Measurements from ENCODE around the gene XXYLT1. TPM values are rescaled to one million over a fixed set of nuclear protein-coding genes. Genes with fewer than 3 reads are reported as not detected.

XXYLT1 gene
- total RNA-seq, 6 experiments from 2014 or later: 1.7 to 6.5 (median 2.1) TPM

- no peaks in the 10 kb centered on the region for H3K27me3 ChIP-seq
- intact Hi-C loops (cut with DNase I): loop anchor here in 1 of 2 donors (10.0 kb wide), 1 partner anchor 135 kb away; no protein-coding TSS in a partner anchor
These were observed 21.0 kb downstream of the XXYLT1 start for GRCh38 chr3:195249858-195250464.

GRCh38 chr3:195249057-195249770 lies 21.7 kb downstream of the XXYLT1 start:
- no peaks in the 10 kb centered on the region for H3K27me3 ChIP-seq
- no peaks in the 10 kb centered on the region for H3K9me3 ChIP-seq
- H3K4me3 ChIP-seq: no peak overlapping the region
- DNase-seq (peak in 1 of 3 donors; percentile 28), ATAC-seq (no peak)
- no peak overlapping the region for H3K27ac ChIP-seq
- H3K4me1 ChIP-seq: no peaks in the 10 kb centered on the region
- TF ChIP-seq CTCF (IDR thresholded peaks at IDR 0.05) (no peak), POLR2A (IDR thresholded peaks at IDR 0.05) (no peak)
- intact Hi-C loops (cut with DNase I): no loop called here
- WGBS (ENCODE audit: insufficient coverage, low coverage, low lambda C conversion rate, missing lambda C conversion rate): 91% methylated on average over 11 of the region's 21 CpGs
- H3K36me3 ChIP-seq: no peaks in the 10 kb centered on the region

More at GRCh38 chr3:195249858-195250464, 21.0 kb downstream of the XXYLT1 start:
- 98% methylated on average over 6 of the region's 11 CpGs for WGBS (ENCODE audit: insufficient coverage, low coverage, low lambda C conversion rate, missing lambda C conversion rate)
- Histone ChIP-seq H3K36me3 (no peaks in the 10 kb centered on the region), H3K9me3 (no peaks in the 10 kb centered on the region), H3K27ac (no peak overlapping the region), H3K4me1 (no peaks in the 10 kb centered on the region), H3K4me3 (no peak overlapping the region)
- DNase-seq (peak in 1 of 3 donors; percentile 39), ATAC-seq (no peak)
- TF ChIP-seq CTCF (IDR thresholded peaks at IDR 0.05) (no peak), POLR2A (IDR thresholded peaks at IDR 0.05) (no peak)

- H3K4me1 ChIP-seq: no peaks in the 10 kb centered on the region
- peak in 1 of 3 donors; percentile 13 for DNase-seq
- 83% methylated on average over 3 of the region's 8 CpGs for WGBS (ENCODE audit: insufficient coverage, low coverage, low lambda C conversion rate, missing lambda C conversion rate)
- ATAC-seq: no peak
- no peaks in the 10 kb centered on the region for H3K27me3 ChIP-seq
- intact Hi-C loops (cut with DNase I): no loop called here
- TF ChIP-seq CTCF (IDR thresholded peaks at IDR 0.05) (no peak), POLR2A (IDR thresholded peaks at IDR 0.05) (no peak)
- H3K27ac ChIP-seq: no peak overlapping the region
- no peaks in the 10 kb centered on the region for H3K9me3 ChIP-seq
- H3K36me3 ChIP-seq: no peaks in the 10 kb centered on the region
- no peak overlapping the region for H3K4me3 ChIP-seq
These were observed 22.7 kb downstream of the XXYLT1 start for GRCh38 chr3:195248281-195248680.

GRCh38 chr3:195247863-195248189 lies 23.1 kb downstream of the XXYLT1 start:
- no peaks in the 10 kb centered on the region for H3K27me3 ChIP-seq
- ATAC-seq: no peak
- no peaks in the 10 kb centered on the region for H3K9me3 ChIP-seq
- intact Hi-C loops (cut with DNase I): no loop called here
- no peak for TF ChIP-seq CTCF (IDR thresholded peaks at IDR 0.05)
- no peak for TF ChIP-seq POLR2A (IDR thresholded peaks at IDR 0.05)
- H3K27ac ChIP-seq: no peak overlapping the region
- no peaks in the 10 kb centered on the region for H3K4me1 ChIP-seq
- H3K36me3 ChIP-seq: no peaks in the 10 kb centered on the region
- WGBS (ENCODE audit: insufficient coverage, low coverage, low lambda C conversion rate, missing lambda C conversion rate): 87% methylated on average over 5 of the region's 8 CpGs
- peak in 2 of 3 donors; percentile 10 to 27 for DNase-seq
- H3K4me3 ChIP-seq: no peak overlapping the region

Data from right lobe of liver (tissue), 6 donors.